AG10803 (cell line): ENCODE measurements around the gene IGFBP6.

Experiments
- DNase-seq: peaks from one replicate; pipeline ENCODE4 v3.0.0; 2010; ENCODE audit warnings: low read depth
- H3K4me3 ChIP-seq: 2 replicates; pipeline ENCODE4 v1.5.1; 2011; ENCODE audit warnings: mild to moderate bottlenecking, low read length, control low read depth
- TF ChIP-seq, protein P1 (sequence below): conservative IDR thresholded peaks from 2 replicates; pipeline ENCODE4 v1.5.1; 2011; ENCODE audit warnings: mild to moderate bottlenecking, low read length, control low read depth, inconsistent platforms

The IGFBP6 gene

DNA sequence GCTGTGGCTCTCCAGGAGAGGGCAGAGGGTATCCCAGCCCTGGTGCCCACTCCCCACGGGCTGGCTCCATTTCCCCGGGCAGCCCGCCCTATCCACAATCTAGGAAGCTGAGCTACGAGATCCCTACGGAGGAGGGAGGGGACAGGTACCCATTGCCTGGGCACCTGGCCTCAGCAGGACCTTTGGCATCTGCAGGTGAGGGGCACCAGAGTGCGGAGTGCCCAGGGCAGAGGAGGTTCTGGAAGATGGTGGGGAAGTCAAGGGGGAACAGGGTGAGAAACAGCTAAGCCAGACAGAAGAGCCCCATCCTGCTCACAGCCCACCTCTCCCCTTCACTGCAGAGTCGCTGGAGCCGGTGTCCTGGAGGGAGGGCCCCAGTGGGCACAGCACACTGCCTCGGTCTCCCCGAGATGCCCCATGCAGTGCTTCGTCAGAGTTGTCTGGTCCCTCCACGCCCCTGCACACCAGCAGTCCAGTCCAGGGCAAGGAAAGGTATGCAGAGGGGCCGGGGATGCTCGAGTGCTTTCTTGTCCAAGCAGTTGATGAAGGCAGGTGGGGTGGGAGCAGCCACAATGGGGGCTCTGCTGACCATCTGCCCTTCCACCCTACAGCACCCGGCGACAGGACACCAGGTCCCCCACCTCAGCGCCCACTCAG, 37.3 kb upstream of the IGFBP6 start:
- no peak overlapping the region for H3K4me3 ChIP-seq
- TF ChIP-seq, protein P1, sequence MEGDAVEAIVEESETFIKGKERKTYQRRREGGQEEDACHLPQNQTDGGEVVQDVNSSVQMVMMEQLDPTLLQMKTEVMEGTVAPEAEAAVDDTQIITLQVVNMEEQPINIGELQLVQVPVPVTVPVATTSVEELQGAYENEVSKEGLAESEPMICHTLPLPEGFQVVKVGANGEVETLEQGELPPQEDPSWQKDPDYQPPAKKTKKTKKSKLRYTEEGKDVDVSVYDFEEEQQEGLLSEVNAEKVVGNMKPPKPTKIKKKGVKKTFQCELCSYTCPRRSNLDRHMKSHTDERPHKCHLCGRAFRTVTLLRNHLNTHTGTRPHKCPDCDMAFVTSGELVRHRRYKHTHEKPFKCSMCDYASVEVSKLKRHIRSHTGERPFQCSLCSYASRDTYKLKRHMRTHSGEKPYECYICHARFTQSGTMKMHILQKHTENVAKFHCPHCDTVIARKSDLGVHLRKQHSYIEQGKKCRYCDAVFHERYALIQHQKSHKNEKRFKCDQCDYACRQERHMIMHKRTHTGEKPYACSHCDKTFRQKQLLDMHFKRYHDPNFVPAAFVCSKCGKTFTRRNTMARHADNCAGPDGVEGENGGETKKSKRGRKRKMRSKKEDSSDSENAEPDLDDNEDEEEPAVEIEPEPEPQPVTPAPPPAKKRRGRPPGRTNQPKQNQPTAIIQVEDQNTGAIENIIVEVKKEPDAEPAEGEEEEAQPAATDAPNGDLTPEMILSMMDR, result no peak
- DNase-seq, result no peak

GRCh38 chr12:53060721-53061276, 36.7 kb upstream of the IGFBP6 start:
- TF ChIP-seq, protein P1, result no peak
- no peak for DNase-seq

DNA sequence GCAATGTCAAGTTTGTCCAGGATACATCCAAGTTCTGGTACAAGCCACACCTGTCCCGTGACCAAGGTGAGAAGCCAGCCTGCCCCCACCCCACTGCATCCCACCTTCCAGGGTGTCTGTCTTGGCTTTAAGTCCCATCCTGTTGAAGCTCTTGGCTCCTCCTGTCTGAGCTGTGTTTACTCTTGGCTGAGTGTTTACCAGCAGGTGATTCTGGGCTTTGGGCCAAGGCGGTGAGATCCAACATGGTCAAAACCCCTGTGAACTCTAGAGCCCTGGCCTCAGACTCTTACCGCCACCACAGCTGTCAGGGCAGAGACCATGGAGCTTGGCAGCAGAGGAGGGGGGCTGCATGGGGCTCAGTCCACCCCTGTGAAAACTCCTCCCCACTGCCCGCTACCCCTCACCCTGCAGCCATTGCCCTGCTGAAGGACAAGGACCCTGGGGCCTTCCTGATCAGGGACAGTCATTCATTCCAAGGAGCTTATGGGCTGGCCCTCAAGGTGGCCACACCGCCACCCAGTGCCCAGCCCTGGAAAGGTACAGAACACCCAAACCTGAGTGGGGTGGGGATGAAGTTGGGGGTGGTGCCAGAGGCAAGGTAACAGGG, 36.0 kb upstream of the IGFBP6 start:
- no peak for DNase-seq
- TF ChIP-seq, protein P1, result 0 out of 2 replicates have a peak, but pooled peaks have one; percentile 3
- H3K4me3 ChIP-seq, result no peak overlapping the region

More at GRCh38 chr12:53060721-53061276, 36.7 kb upstream of the IGFBP6 start:
- H3K4me3 ChIP-seq, result no peak overlapping the region

DNA sequence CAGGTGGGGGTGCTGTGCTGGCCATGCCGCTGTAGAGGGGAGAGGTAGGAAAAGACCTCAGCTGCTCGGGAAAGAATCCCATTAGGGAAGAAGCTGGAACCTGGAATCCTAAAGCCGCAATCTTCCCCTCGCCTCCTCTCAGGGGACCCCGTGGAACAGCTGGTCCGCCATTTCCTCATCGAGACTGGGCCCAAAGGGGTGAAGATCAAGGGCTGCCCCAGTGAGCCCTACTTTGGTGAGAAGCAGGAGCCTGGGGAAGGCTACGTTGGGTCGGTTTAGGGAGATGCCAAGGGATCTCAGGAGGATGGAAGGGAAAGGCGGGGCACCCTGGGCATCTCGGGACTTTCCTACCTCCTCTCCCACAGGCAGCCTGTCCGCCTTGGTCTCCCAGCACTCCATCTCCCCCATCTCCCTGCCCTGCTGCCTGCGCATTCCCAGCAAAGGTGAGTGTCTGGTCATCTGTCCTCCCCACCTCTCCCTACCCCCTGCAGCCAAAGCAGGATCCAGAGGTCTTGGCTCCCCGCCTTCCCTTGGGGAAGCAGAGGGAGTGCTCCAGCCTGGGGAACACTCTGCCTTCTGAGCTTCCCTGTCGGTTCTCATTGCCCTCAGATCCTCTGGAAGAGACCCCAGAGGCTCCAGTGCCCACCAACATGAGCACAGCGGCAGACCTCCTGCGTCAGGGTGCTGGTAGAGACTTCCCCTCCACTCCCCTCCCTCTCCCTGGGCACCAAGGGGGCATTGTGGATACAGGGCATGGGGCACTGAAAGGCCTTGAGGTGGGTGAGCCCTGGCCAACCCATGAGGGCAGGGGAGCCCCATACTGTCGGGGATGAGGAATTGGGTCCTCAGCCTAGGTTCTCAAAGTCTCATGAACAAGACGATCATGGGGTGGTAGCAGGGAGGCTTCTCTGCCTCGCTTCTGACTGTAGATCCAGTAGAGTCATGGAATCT, 35.2 kb upstream of the IGFBP6 start:
- H3K4me3 ChIP-seq, result no peak overlapping the region
- TF ChIP-seq, protein P1, result no peak
- no peak for DNase-seq

- DNase-seq, result no peak
- no peak overlapping the region for H3K4me3 ChIP-seq
- TF ChIP-seq, protein P1, result no peak
Observed at GRCh38 chr12:53062977-53063707, 34.3 kb upstream of the IGFBP6 start.

- TF ChIP-seq, protein P1, result no peak; the same call in 1 of the 2 replicates
- DNase-seq, result peak; percentile 81
- no peak overlapping the region for H3K4me3 ChIP-seq
Observed at GRCh38 chr12:53063708-53064612, 33.5 kb upstream of the IGFBP6 start.
